Left ventricle myocardium superior (tissue), 1 donor: ENCODE data around the gene MED13L. TPM values are rescaled to one million over a fixed set of nuclear protein-coding genes. Genes with fewer than 3 reads are reported as not detected.
"Not testable (repeated sequence)": the region's sequence is repeated elsewhere in the genome, so short reads cannot be mapped to it uniquely, and the experiment has no call there.

ENCODE experiments used
- ATAC-seq: fragments of 200-7000 bp; cut with Tn5 transposase; one replicate; pipeline ENCODE4 v1.9.1; 2020; ENCODE audit warnings: mild to moderate bottlenecking, moderate library complexity
- DNase-seq: peaks from one replicate; pipeline ENCODE4 v3.0.0-alpha.2; 2020
- intact Hi-C: fragments of 100-400 bp; cut with micrococcal nuclease; formaldehyde crosslinking; loops from one replicate; pipeline ENCODE4 v1.11.0; 2022
- total RNA-seq: library from RNA; stranded (reverse); fragmentation: NEBNext Ultra II Directional; extraction: Animal tissue kit (Norgen Biotek cat#: 25700); gene quantifications from one replicate; pipeline ENCODE4 v1.2.1, GENCODE V29; 2021
- donor health status: DM: no; HTN: yes; CAD: no; lungs with severe emphysema.

The MED13L gene
- total RNA-seq, 1 donor from 2014 or later = 64.0 TPM

DNA sequence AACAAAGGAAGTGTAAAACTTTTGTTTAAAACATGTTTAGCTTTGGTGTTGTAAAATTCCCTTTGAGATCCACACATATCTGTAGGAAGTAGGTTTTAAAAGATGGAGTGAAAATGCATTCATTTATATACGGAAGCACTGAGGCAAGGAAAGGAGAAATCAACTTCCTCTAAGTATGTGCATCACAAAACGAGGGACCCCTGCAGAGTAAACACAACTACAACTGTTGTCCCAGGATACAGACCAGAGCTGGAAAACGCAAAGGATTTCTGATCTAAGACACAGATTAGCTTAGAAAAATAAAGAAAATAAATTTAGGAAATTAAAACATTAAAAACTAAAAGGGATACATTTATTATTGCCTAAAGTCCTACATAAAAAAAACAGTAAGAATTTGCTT lies 297.6 kb downstream of the MED13L start:
- DNase-seq = no peak
- intact Hi-C loops = no loop called here

DNA sequence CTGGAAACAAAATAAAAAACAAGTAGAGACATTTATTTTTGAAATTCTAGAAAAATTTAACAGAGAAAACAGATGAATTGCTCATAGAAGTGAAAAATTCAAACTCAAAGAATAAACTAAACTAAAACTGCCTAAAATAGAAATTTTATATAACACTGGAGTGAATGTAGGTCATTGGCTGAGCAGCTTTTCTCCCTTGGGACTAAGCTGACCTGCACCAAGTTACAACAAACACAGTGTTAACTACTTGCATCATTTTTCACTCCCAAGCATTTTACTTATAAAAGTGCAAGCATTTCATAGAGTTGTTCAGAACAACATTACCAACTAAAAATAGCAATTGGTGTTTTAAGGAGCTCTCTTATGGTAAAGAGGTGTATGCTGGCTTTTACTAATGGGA lies 298.1 kb downstream of the MED13L start:
- ATAC-seq = peak; percentile 39
- intact Hi-C loops = no loop called here
- DNase-seq = no peak

More for the DNA sequence above, 297.6 kb downstream of the MED13L start:
- no peak for ATAC-seq

DNA sequence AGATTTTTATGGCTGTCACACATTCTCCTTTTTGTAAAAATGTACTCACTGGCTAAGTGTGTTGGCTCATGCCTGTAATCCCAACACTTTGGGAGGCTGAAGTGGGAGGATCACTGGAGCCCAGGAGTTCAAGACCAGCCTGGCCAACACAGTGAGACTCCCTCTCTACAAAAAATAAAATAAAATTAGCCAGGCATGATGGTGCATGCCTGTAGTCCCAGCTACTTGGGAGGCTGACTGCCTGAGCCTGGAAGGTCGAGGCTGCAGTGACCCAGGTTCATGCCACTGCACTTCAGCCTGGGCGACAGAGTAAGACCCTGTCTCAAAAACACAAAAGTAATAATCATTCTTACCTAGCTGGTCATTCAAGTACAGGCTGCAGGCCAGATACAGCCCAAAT lies 300.7 kb downstream of the MED13L start:
- ATAC-seq, intact Hi-C loops, DNase-seq: not testable (repeated sequence)

DNA sequence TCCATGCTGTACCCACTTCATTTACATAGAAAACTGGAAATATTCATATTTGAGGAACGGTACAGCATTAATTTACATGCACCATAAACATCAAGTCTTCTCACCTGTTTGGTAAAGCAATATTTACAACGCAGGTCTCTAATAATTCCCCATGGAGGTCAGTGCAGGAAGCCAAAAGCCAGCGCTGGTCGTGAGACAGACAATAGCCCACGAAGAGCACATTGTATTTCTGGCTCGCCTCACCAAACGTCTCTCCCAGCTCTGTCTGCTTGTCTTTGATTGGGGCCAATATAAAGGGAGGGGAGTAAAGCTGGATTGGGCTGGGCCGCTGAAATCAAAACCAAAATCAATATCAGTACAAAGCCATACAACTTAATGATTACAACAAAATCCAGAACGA lies 302.1 kb downstream of the MED13L start:
- no peak for DNase-seq
- no peak for ATAC-seq
- intact Hi-C loops = no loop called here

DNA sequence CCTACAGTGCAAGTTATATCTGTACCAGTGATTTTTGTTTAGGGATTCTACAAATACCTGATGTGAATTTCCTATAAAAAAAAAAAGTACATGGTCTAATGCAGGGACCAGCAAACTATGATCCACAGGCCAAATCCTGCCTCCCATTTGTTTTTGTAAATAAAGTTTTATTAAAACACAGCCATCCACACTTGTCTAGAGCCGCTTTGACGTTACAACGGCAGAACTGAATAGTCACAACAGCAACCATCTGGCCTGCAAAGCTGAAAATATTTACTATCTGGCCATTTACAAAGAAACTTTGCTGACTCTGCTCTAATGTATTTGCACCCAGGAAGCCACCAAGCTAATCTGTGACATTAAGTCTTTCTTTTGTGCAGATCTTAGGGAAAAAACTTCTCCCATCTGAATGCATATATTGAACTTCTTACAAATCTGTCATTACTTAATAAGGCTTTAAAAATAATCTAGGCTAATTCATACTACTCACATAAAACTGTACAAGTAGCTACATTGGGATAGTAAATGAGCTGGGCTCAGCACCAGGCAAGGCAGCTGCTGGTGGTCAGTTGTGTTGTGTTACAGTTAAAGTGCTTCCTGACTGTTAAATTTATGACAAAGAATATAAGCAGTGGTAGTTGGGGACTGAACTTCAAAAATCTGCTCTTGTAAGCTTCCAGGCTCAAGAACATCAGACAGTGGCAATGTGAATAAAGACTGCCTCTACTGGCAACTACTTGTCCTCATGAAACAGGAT lies 303.3 kb downstream of the MED13L start:
- intact Hi-C loops = no loop called here
- ATAC-seq (no peak), DNase-seq (no peak)

DNA sequence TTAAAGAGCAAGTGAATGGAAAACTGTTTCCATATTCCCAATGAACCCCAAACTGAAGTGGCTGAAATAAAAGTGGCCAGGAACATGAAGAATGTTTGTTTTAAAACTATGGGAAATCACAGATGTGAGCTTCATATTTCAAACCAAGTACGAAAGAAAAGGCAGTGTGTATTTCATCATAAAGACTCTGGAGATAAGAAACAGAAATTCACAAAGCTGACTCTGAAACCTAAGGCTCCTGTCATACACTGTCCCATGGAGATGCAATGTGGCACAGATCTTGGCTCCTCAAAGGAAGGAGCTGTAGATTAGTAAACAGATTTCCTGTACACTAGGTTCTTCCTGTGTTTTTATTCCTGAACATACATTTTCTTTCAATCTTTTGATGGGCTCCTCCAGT lies 304.4 kb downstream of the MED13L start:
- DNase-seq = no peak
- intact Hi-C loops = no loop called here
- no peak for ATAC-seq

DNA sequence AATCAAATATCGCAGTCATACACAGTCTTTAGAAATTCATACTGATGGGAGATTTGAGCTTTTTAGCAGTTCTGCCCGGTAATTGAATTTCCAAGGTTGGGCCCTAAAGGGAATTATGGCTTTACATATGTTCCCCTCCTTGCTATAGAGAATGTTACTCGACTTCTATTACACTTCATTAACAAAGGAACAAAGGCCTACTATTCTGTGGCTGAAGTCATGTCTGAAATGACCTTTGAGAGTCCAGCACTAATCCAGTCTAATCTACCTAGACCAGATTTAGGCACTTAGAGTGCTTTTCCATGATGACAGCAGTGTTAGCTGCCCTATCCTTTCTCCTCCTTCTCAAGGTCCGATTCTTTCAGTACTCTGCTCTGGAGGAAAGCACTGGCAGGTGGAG lies 305.3 kb downstream of the MED13L start:
- intact Hi-C loops = no loop called here
- no peak for ATAC-seq

DNA sequence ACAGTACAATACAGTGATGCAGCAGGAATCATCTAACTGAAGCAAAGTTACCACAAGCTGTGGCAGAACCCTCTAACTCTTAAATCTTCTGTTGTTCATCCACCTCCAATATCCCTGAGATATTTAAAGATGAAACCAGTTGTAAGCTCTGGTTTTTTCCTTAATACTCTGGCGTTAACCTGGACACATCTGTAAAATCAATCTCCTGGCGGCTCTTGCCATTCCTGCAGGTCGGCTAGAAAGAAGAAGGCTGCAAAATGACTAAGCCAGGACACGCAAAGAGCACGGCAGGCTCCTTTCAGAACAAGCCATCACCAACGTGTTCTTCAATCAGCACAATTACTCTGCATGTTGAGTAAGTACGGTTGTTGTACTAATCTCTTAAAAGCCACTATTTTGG lies 309.3 kb downstream of the MED13L start:
- intact Hi-C loops = no loop called here
- no peak for ATAC-seq

More for the DNA sequence above, 305.3 kb downstream of the MED13L start:
- no peak for DNase-seq

DNA sequence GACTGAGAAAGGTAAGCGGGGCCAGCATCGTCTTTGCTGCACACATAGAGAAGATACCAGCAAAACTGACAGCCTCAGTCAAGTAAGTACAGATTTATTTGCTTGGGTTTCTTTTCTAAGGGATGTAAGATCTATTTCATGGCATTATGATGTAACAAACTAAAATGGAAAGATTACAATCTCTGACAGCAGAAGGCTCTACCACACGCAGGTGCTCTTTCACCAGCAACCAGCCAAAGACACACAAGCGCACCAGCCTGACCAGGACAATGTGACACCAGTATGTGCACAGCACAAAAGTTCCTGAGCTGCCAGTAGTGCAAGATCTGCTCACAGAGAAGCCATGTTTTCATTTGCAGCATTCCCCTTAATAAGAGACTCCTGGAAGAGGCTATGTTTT lies 311.1 kb downstream of the MED13L start:
- no peak for ATAC-seq
- DNase-seq = no peak
- intact Hi-C loops = no loop called here

More for the DNA sequence above, 309.3 kb downstream of the MED13L start:
- no peak for DNase-seq

DNA sequence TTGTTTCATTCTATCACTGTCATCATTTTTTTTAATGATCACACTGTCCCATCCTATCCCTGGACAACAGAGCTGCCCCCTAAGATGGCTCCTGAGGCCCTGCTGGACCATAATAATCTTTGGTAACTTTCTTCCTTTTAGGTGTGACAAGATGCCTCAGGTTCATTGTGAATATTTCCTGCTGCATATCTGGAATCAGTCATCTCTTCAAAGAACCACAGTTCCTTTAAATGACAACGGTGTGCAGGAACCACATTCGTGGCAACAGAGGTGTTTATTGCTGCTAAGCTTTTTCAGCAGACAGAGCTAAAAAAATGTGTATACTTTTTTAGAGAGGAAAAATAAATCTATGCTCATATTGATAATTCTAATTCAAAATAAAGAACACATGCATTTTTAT lies 312.9 kb downstream of the MED13L start:
- DNase-seq (no peak), ATAC-seq (no peak)
- intact Hi-C loops = no loop called here

DNA sequence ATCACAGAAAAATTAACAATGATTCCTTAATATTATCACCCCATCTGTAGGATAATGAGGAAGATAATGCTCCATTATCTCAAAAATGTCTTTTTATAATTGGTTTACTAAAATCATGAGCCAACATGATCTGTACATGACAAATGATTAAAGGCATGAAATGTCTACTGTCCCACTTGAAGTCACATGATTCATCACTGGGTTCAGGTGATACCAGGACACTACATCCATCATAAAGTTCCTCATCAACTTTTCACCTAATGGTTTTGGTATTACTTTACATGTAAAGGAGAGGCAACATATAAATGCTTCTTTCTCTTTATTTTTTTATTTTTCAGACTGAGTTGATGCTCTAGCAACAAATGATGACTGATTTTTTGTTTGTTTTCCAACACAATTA lies 313.3 kb downstream of the MED13L start:
- ATAC-seq (no peak), DNase-seq (no peak)
- intact Hi-C loops = no loop called here

DNA sequence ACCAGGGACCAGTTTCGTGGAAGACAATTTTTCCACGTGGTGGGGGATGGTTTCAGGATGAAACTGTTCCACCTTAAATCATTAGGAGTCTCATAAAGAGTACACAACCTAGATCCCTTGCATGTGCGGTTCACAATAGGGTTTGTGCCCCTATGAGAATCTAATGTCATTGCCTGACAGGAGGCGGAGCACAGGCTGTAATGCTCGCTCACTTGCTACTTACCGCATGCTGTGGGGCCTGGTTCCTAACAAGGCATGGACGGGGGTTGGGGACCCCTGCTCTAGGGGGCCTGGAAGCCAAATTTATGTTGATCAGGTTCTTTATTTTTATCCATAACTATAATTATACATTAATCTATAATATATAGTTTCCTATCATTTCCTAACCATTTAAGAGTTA lies 315.3 kb downstream of the MED13L start:
- no peak for DNase-seq
- intact Hi-C loops = no loop called here
- no peak for ATAC-seq

DNA sequence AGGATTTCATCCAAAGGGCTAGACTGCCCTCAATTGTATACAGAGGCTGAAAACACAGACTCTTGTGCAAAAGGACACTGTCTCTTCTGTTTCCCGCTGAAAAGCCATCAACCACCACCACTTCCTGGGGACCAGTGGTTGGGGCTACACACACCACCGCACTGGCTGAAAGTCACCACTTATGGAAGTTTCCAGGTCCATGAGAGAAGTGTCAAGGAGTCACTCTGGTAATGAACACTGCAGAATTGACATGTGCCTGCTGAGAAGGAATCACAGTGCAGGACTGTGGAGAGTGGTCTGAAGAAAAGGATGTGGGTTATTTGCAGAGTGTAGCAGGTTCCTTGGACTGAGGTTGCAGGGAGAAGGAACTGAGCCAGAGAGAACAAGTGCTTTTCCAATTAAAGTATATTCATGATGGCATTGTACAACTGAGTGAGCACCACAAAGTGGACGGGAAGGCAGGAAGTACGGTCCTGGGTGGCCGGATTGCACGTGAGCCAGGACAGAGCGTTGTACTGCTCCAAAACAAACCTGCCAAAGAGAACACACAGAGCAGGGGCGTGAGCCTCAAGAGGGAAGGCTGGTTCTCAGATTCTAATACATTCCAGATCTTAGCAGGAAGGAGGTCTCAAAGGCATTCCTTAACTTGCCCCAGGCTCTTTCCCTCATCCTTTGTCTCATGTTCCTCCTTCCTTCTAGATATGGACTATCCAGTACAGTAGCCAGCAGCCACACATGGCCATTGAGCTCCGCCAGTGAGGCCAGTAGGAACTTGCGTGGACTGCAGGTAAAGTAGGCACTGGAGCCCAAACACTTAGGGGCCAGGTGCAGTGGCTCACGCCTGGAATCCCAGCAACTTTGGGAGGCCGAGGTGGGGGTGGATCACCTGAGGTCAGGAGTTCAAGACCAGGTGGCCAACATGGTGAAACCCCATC lies 316.4 kb downstream of the MED13L start:
- intact Hi-C loops = no loop called here
- DNase-seq (no peak), ATAC-seq (no peak)

DNA sequence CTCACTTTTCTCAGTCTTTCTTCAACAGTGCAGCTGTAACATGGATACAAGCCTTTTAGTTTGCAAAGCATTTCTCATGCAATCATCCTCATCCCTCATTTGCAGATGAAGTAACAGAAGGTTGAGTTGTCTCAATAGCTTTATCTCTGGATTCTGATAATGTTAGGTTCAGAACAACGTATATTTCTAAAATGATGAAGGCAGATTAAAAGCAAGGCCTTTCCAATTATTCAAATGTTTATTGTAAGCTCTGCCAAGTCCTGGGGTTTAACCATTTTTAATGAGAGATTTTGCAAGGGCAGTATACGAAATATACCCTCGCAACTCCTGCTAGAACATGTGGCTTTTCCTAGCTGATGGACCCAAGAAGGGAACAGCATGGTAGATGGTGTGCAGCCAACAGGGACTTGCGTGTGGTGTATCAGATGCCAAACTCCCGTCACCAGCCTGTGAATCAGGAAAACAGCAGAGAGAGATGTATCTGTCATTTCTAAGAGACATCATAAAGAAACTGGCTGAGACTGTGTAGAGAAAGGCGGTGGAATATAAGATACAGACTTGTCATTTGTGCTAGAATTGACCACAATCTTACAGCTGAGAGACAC lies 319.7 kb downstream of the MED13L start:
- intact Hi-C loops = no loop called here
- DNase-seq = no peak
- ATAC-seq = no peak

DNA sequence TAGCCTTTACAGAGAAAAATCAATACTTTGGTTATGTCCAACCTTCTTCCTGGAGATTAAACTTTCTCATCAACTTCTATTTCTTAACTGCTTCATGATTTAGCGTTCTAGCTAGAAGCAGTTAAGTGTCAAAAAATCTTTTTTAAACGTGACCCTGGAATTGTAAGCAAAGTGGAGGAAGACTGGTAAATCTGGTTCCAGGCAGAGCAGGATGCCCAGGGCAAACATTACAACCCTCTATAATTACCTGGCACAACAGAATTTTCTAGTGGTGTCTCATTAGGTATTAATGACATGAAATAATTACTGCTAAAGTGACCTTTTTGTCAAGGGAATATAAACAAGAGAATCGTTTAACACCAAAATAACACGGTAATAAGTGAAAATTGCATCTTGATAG lies 320.8 kb downstream of the MED13L start:
- intact Hi-C loops = no loop called here
- DNase-seq (no peak), ATAC-seq (no peak)

DNA sequence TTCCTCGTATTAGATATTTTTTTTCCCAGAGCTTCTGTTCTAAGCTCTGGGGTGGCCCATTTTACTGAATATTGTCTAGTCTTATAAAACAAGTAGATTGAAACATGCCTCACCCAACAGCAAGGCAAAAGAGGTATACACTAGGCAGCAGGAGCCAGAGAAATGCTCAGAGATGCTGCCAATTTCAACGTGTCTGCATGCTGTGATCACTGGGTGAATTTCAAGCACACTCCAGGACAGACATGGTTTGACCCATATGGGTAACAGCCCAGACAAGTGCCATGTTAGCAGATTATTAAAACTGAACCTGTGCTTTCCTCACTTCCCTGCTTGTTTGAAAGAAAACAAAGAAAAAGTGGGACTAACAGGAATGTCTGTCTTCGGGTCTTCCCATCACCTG lies 321.3 kb downstream of the MED13L start:
- intact Hi-C loops = no loop called here
- no peak for DNase-seq
- ATAC-seq = no peak

DNA sequence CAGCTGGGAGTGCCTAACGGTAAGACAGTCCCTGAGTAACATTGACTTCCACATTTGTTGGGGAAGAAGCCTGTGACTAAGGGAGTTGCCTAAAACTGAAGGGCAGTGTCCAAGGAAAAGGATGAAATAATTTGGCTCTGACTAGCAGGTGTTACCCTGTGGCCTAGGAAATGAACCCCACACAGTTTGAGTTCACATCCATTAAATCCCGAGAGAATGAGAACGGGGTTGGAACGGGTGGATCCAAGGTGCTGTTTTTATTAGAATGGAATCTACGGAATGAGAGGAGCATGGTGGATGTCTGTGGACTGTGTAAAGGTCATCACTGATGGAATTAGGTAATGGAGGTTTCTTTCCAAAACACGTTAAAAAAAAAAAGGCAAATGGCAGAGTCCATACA lies 324.0 kb downstream of the MED13L start:
- DNase-seq (no peak), ATAC-seq (no peak)
- intact Hi-C loops = no loop called here

DNA sequence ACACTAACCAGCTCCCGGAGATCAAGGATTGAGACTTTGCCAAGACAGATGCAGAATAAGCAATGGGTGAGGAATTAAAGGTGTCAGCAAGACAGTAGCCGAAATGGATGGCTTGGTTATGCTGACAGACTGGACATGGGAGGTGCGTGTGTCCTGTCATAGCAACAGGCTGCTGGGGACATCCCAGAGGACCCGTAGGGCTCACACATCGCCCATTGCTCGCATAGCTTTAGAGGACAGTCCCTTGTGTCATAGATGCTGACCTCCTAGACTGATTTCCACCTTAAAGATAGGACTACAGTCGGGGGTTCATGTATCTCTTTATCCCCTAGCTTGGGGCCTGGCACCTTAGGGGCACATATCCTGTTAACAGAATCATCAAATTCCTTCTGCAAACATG lies 324.5 kb downstream of the MED13L start:
- intact Hi-C loops = no loop called here
- no peak for ATAC-seq
- DNase-seq = no peak

DNA sequence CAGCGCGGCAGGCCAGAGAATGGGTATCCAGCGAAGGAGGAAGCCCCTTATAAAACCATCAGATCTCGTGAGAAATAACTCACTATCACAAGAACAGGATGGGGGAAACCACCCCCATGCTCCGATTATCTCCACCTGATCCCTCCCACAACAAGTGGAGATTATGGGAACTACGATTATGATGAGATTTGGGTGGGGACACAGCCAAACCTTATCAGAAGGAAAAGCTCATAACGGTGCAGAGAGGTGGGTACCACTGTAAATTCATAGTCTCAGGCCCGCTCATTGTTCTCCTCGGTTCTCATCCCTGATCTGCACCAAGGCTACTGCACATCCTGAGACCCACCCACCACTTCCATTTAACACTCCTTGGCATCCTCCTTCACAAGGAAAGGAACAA lies 326.5 kb downstream of the MED13L start:
- intact Hi-C loops = no loop called here
- ATAC-seq = no peak
- no peak for DNase-seq

DNA sequence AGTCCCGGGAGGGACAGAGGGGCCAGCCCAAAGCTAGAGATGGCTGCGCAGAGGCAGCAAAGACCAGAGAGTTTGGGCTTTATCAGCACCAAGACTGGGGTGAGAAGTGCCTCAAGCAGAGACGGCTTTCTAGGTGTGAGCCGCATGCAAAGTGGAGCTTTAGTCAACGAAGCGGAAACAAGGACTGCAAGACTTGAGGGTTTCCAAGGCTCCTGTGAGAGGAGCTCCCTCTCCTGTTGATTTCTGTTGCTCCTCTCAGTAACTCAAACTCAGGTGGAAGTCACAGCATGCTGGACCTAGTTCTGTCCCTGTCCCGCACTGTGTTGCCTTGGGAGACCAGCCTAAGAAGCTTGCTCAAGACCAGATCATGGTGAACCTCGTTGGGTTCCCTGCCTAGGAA lies 327.8 kb downstream of the MED13L start:
- ATAC-seq (no peak), DNase-seq (no peak)
- intact Hi-C loops = no loop called here
